ENCODE results near the gene SLC6A1. TPM values are rescaled to one million over a fixed set of nuclear protein-coding genes. Genes with fewer than 3 reads are reported as not detected.

Gene SLC6A1
- total RNA-seq, 2 experiments from 2014 or later, result not detected

DNA sequence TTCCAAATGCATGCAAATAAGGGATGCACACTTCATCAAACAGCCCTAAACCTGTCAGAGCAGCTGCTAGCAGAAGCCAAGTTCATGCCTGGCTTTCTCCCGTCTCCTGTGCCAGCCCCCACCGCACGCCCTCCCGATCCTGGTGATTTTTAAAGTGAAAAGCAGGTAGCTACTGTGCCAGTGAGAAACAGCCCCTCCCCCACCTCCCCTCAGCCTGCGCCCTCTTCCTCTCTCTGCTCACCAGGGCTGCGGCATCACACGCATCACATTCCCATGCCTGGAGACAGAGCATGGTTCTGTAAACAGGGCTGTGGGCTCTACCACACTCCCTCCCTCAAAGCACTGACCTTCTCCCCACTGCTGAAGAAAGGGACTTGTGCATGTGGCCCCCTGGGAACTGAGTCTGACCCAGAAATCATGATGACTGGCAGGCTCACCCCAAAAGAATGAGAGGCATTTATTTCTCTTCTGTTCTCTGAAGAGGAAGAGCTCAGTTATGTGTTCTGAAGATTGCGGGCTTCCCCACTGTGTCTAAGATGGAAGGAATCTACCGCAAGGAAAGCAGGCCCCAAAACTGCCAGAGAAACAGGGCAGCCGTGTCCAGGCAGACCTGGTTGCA, 14.5 kb upstream of the SLC6A1 start:
- intact Hi-C loops (cut with micrococcal nuclease; ENCODE audit: unreplicated experiment), result no loop called here
- H3K36me3 ChIP-seq (ENCODE audit: insufficient read depth, low read length), result no peaks in the 10 kb centered on the region
- ChIA-PET CTCF (ENCODE audit: unreplicated experiment) (no interaction called here), POLR2A (no interaction called here)
- no peak overlapping the region for H3K4me3 ChIP-seq (ENCODE audit: low read depth, low read length, poor library complexity, severe bottlenecking)
- no peak overlapping the region for H3K27ac ChIP-seq (ENCODE audit: low read depth, low read length, poor library complexity, severe bottlenecking)
- no peak overlapping the region for H2AFZ ChIP-seq (ENCODE audit: low read length)
- DNase-seq (ENCODE audit: low spot score), result no peak
- BruUV-seq (replicated peaks), result no TSS peak
- H3K9me3 ChIP-seq (ENCODE audit: low read length), result no peaks in the 10 kb centered on the region
- H4K20me1 ChIP-seq (ENCODE audit: insufficient read depth, low read length), result no peaks in the 10 kb centered on the region
- H3K9me2 ChIP-seq (ENCODE audit: insufficient read depth, low read length), result no peaks in the 10 kb centered on the region
- no peak overlapping the region for H3K4me2 ChIP-seq (ENCODE audit: low read length)
- no peaks in the 10 kb centered on the region for H3K4me1 ChIP-seq (ENCODE audit: insufficient read depth, low read length, poor library complexity, severe bottlenecking)
- no peaks in the 10 kb centered on the region for H3K79me2 ChIP-seq (ENCODE audit: insufficient read depth, low read depth, low read length)
- no peak for TF ChIP-seq EZH2phosphoT487 (IDR thresholded peaks at IDR 0.05; ENCODE audit: borderline replicate concordance, low read depth, low read length)
- TF ChIP-seq, protein P1, sequence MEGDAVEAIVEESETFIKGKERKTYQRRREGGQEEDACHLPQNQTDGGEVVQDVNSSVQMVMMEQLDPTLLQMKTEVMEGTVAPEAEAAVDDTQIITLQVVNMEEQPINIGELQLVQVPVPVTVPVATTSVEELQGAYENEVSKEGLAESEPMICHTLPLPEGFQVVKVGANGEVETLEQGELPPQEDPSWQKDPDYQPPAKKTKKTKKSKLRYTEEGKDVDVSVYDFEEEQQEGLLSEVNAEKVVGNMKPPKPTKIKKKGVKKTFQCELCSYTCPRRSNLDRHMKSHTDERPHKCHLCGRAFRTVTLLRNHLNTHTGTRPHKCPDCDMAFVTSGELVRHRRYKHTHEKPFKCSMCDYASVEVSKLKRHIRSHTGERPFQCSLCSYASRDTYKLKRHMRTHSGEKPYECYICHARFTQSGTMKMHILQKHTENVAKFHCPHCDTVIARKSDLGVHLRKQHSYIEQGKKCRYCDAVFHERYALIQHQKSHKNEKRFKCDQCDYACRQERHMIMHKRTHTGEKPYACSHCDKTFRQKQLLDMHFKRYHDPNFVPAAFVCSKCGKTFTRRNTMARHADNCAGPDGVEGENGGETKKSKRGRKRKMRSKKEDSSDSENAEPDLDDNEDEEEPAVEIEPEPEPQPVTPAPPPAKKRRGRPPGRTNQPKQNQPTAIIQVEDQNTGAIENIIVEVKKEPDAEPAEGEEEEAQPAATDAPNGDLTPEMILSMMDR (conservative IDR thresholded peaks at IDR 0.05; ENCODE audit: low read length), result no peak

DNA sequence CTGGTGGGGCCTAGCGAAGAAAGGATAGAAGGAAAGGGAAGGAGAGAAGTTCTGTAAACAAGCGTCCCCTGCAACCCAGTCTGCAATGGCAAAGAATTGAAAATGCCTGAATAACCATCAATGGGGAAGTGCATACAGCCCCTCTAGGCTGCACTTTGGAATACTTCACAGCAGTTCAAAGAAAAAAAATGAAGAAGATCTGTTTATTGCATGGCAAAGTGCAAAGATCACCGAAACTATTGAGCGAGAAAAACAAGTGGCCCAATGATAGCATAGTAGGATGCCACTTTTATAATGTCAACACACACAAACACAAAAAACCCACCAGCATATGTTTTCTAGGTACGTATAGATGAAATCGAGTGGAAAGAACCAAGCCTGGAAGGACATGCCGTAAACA, 13.6 kb upstream of the SLC6A1 start:
- no peaks in the 10 kb centered on the region for H4K20me1 ChIP-seq (ENCODE audit: insufficient read depth, low read length)
- H3K79me2 ChIP-seq (ENCODE audit: insufficient read depth, low read depth, low read length), result no peaks in the 10 kb centered on the region
- H2AFZ ChIP-seq (ENCODE audit: low read length), result no peak overlapping the region
- no peak for DNase-seq (ENCODE audit: low spot score)
- intact Hi-C loops (cut with micrococcal nuclease; ENCODE audit: unreplicated experiment), result no loop called here
- no peaks in the 10 kb centered on the region for H3K9me2 ChIP-seq (ENCODE audit: insufficient read depth, low read length)
- H3K4me3 ChIP-seq (ENCODE audit: low read depth, low read length, poor library complexity, severe bottlenecking), result no peak overlapping the region
- no peak overlapping the region for H3K4me2 ChIP-seq (ENCODE audit: low read length)
- no TSS peak for BruUV-seq (replicated peaks)
- no peaks in the 10 kb centered on the region for H3K4me1 ChIP-seq (ENCODE audit: insufficient read depth, low read length, poor library complexity, severe bottlenecking)
- POLR2A ChIA-PET, result no interaction called here
- CTCF ChIA-PET (ENCODE audit: unreplicated experiment), result no interaction called here
- TF ChIP-seq, protein P1 (conservative IDR thresholded peaks at IDR 0.05; ENCODE audit: low read length), result no peak
- no peak for TF ChIP-seq EZH2phosphoT487 (IDR thresholded peaks at IDR 0.05; ENCODE audit: borderline replicate concordance, low read depth, low read length)
- H3K9me3 ChIP-seq (ENCODE audit: low read length), result no peaks in the 10 kb centered on the region
- H3K36me3 ChIP-seq (ENCODE audit: insufficient read depth, low read length), result no peaks in the 10 kb centered on the region
- H3K27ac ChIP-seq (ENCODE audit: low read depth, low read length, poor library complexity, severe bottlenecking), result no peak overlapping the region

DNA sequence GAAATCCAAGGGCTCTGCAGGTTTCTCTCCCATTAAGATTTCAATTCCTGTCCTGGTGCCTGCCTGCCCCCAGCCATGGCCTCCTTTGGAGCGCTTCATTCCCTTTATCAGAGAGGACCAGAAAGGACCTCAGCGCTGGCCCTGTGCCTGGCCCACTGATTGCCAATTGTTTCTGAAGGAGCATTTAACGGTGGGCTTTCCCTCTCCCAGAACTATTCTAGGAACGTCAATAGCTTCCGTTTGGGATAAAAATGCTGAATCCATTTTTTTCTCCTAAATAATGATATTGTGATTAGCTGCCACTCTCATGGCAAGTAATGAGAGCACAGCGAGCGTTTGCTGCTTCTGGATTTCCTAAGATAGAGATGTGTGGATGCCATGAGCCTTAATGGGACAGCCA, 12.2 kb upstream of the SLC6A1 start:
- POLR2A ChIA-PET, result no interaction called here
- Histone ChIP-seq H3K4me1 (ENCODE audit: insufficient read depth, low read length, poor library complexity, severe bottlenecking) (no peaks in the 10 kb centered on the region), H3K4me2 (ENCODE audit: low read length) (no peak overlapping the region), H3K79me2 (ENCODE audit: insufficient read depth, low read depth, low read length) (no peaks in the 10 kb centered on the region), H3K27ac (ENCODE audit: low read depth, low read length, poor library complexity, severe bottlenecking) (no peak overlapping the region), H3K9me2 (ENCODE audit: insufficient read depth, low read length) (no peaks in the 10 kb centered on the region), H3K9me3 (ENCODE audit: low read length) (no peaks in the 10 kb centered on the region), H3K4me3 (ENCODE audit: low read depth, low read length, poor library complexity, severe bottlenecking) (no peak overlapping the region), H2AFZ (ENCODE audit: low read length) (no peak overlapping the region), H4K20me1 (ENCODE audit: insufficient read depth, low read length) (no peaks in the 10 kb centered on the region), H3K36me3 (ENCODE audit: insufficient read depth, low read length) (no peaks in the 10 kb centered on the region)
- no peak for DNase-seq (ENCODE audit: low spot score)
- intact Hi-C loops (cut with micrococcal nuclease; ENCODE audit: unreplicated experiment), result loop anchor here (5.0 kb wide), 1 partner anchor 223 kb away; no protein-coding TSS in a partner anchor
- CTCF ChIA-PET (ENCODE audit: unreplicated experiment), result no interaction called here
- BruUV-seq (replicated peaks), result no TSS peak
- TF ChIP-seq EZH2phosphoT487 (IDR thresholded peaks at IDR 0.05; ENCODE audit: borderline replicate concordance, low read depth, low read length), result no peak
- TF ChIP-seq, protein P1 (conservative IDR thresholded peaks at IDR 0.05; ENCODE audit: low read length), result no peak
